NCI-H1694 (cell line): ENCODE results near the gene WDR47.
"Not testable (repeated sequence)": the region's sequence is repeated elsewhere in the genome, so short reads cannot be mapped to it uniquely, and the experiment has no call there.

Source experiments
- DNase-seq: peaks from one replicate; lab custom pipeline; 2025; lab: John Stamatoyannopoulos, UW

Gene WDR47

DNA sequence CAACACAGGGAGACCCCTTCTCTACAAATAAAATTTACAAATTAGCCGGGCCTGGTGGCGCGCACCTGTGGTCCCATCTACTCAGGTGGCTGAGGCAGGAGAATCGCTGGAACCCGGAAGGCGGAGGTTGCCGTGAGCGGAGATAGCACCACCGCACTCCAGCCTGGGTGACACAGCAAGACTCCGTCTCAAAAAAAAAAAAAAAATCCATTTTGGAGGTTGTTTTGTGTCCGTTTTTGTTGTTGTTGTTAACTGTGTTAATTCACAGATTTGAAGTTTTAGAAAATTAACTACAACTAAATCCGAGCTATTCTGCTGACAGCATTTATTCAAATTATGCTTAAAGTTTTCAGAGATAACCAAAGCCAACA is 79.2 kb downstream of the WDR47 start:
- no peak for DNase-seq

DNA sequence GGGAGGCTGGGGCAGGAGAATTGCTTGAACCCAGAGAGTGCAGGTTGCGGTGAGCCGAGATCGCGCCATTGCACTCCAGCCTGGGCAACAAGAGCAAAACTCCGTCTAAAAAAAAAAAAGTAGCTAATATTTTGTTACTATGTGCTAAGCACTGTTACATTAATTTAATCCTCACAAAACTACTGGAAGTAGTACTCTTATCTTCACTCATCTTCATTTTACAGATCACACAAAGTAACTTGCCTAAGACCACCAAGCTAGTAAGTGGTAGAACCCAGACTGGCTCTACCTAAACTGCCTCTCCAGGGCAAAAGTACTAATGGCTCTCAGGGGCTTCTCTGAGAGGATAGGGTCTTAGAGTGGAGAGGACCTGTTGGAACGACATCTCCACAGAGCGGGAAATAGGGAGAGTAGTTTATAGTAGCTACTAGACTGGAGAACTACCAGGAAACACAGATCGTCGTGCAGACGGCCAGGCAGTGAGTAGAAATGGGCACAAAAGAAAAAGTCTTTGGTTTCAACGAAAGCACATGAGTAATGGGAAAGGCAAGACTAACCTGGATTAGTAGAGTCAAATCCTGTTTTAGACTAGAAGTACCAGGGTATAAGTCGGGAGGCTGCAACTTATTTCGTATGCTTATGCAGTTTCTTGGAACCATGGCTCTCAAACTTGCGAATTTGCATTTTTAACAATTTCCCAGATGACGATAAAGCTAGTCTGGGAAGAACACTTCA is 80.0 kb downstream of the WDR47 start:
- DNase-seq: no peak

DNA sequence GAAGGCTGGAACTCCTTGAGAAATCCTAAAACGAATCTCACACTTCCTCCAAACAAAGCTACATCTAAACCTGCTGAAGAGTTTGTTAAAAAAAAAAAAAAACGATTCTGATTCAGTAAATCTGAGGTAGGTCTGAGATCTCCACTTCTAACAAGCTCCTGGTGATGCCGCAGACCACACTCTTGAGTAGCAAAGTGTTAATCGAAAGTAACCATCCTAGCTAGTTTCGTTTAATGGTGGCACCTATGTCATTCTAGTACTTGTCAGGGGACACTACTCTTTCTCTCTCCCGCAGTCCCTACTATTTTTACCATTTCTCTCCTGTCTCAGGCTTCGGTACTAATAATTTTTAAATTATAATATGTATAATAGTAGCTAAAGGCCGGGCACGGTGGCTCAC is 80.7 kb downstream of the WDR47 start:
- DNase-seq: no peak

DNA sequence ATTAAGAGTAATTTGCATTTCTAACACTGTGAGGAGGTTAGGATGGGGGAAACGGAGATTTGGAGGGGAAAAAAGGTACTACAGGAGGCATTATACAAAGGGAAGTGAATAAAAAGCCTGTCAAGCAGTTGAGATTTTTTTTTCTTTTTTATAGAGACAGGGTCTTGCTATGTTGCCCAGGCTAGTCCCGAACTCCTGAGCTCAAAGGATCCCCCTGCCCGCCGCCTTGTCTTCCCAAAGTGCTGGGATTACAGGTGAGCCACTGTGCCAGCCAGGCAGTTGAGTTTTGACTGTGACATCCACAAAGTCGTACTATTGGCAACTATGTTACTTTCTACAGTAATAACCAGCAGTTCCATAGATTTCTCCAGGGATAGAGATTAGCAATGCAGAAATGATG is 81.2 kb downstream of the WDR47 start:
- no peak for DNase-seq

DNA sequence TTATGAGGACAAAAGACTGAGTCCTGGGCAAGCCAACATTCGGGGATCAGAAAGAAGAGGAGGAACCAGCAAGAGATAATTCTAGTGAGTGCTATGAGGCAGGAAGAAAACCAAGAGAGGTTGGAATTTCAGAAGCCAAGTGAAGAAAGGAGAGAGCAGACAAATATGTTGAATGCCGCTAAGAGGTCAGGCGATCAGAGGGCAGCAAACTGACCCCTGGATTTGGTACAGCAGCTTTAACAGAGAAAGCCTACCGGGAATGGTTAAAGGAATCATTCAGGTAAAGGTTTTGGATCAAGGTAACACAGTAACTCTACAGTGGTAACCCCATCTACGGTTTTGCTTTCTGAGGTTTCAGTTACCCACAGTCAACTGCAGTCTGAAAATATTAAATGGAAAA is 84.0 kb downstream of the WDR47 start:
- DNase-seq: no peak

DNA sequence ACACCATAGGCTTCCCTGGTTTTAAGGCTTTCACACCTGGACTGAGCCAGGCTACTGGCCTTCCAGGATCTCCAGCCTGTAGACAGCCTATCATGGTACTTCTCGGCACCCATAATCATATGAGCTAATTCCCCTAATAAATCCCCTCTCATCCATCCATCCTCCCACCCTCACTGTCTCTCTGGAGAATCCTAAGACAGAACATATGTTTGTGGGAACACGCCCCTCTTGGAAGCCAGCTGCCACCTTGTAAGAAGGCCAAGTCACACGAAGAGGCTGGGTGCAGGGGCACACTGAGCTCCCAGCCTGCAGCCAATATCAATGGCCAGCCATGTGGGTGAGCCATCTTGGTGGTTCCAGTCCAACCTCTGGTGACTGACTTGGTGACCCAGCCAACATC is 86.0 kb downstream of the WDR47 start:
- no peak for DNase-seq

DNA sequence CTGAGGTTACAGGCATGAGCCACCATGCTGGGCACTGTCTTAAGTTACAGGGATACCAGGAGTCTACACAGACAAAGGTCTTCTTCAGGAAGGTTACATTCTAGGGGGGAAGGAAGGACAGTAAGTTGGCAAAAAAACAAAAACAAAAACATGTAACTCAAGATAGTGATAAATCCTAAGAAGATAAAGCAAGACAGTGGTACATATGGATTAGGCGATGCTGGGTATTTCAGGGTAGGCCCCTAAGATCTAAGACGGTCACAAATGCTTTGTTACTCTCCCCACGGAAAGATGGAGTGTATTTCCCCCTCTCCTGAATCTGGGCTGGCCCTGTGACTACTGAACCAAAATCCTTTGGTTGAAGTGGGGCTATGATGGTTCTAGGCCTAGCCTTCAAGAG is 86.8 kb downstream of the WDR47 start:
- DNase-seq: no peak

DNA sequence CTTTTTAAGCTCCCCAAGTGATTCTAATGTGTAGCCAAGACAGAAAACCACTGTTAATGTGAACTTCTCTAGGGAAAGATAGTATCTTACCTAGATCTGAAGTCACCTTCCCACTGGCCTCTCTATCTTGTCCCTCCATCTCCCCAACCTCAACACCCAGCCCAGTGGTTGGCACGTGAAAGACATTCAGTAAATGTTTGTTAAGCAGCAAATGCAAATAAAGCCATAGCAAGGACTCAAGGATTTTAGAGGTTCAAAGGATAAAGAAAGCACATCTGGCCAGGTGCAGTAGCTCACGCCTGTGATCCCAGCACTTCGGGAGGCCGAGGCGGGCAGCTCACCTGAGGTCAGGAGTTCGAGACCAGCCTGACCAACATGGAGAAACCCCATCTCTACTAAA is 88.5 kb downstream of the WDR47 start:
- DNase-seq: no peak

DNA sequence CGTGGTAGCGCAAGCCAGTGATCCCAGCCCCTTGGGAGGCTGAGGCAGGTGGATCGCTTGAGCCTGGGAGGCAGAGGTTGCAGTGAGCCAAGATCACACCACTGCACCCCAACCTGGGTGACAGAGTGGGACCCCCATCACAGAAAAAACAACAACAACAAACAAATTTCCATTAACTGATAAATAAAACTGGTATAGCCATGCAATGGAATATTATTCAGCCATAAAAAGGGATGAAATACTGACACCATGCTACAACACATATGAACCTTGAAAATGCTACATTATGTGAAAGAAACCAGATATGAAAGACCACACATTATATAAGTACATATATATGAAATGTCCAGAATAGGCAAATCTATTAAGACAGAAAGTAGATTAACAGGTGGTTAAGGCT is 90.7 kb downstream of the WDR47 start:
- DNase-seq: no peak

DNA sequence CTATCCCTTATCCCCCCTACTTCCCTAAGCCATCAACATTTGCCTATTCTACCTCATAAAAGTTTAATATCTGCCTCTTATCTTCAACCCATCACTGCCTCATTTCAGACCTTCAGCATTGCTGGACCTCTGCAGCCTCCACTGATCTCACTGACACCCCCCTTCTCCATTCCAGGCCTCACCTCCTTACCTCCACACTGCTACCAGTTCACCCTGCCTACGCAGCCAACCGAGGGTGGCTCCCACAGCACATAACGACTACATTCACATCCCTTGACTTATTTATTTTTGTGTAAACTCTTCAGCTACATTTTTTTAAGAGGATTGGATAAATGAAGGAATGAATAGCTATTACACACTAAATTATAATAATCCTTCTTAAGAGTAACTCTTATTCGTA is 92.9 kb downstream of the WDR47 start:
- DNase-seq: no peak

DNA sequence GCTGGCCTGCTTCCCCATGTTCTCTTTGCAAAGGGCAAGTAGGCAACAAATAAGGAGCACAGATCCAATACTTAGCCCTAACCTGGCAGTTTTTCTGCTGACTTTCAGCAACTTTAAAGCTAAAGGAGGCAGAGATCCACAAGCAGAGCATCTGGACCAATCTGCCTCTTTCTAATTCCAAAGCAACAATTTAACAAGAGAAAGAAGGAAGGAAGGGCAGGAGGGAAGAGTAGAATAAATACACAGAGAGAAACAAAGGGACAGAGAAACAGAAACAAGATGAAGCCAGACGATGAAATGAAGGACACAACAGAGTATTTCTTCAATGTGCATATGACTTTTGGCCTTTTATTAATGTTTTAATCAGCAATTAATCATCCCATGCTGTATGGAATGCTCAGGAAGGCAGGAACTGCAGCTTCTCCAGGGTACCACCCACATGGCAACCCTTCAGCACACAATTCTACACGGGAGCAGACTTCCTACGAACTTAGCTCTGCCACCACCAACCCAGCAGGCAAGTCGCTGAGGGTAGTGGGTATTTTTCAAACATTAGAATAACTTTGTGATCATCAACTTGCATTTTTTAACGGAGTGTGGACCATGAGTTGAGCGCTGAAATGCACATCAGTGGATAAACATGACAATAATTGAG is 93.9 kb downstream of the WDR47 start:
- DNase-seq: no peak

DNA sequence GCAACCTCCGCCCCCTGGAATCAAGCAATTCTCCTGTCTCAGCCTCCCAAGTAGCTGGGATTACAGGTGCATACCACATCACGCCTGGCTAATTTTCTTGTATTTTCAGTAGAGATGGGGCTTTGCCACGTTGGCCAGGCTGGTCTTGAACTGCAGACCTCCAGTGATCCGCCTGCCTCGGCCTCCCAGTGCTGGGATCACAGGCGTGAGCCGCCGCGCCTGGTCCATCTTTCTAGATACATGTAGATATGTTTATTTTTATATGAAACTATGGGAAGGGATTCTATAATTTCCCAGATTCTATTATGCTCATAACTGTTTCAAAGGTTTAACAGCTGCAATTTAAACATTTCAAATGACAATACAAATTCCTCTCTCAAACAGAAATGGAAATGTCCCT is 105.7 kb downstream of the WDR47 start:
- no peak for DNase-seq

DNA sequence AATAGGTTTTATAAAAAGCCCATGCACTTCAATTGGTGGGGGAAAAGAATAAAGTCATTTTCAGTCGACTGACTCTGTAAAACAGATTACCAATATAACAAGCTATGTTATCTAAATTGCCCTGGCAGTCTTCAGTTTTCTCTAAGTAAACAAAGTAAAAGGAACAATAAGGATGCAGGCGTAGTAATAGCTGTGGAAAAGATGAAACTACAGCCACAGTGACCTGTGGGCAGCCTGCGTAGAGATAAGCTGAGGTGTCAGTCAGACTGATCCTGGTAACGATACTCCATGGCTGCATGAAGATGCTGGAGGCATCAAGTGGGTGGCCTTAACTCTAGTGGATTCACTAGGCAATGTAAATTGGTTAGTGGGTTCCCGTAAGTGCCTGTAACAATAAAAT is 108.0 kb downstream of the WDR47 start:
- DNase-seq: no peak

DNA sequence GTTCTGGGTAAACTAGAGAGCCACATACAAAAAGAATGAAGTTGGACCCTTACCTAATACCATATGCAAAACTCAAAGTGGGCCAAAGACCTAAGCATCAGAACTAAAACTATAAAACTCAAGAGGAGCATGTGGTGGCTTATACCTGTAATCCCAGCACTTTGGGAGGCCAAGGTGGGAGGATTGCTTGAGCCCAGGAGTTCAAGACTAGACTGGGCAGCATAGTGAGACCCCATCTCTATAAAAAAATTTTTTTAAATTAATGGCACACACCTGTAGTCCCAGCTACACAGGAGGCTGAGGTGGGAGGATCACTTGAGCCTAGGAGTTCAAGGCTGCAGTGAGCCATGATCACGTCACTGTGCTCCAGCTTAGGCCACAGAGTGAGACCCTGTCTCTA is 114.3 kb downstream of the WDR47 start:
- not testable (repeated sequence) for DNase-seq

DNA sequence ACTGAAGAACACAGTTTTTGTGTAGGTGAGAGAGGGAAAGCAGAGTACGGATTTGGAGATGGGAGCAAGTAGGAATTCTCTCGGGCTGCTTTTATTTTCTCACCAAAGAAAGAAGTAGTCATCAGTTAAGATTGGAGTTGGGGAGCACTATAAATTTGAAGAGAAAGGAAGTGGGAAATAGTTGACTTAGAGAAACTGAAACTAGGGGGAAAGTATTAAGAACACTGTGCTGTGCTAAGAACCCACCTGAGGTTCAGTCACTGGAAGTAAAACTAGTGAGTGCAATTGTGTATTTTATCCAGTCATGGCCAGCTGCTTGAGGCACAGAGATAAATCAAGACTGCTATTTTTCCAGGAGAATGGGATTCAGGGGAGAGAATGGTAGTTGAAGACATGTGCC is 116.0 kb downstream of the WDR47 start:
- no peak for DNase-seq
